Ovary (tissue), 3 donors: ENCODE results near the gene SLC22A12.

Source experiments
- CTCF ChIP-seq, 3 donors: fragments of 450-650 bp in 2 of 3; fragments of 200-600 bp in 1 of 3; IDR thresholded peaks; one replicate each; pipeline versions ENCODE4 v1.5.1 to v1.8.0; 2016 to 2022; ENCODE audit warnings: antibody characterized with exemption in 3 of 3, mild to moderate bottlenecking in 1 of 3
- POLR2A ChIP-seq: fragments of 450-650 bp; IDR thresholded peaks from one replicate; pipeline ENCODE4 v1.6.1; 2017; ENCODE audit warnings: antibody characterized with exemption, mild to moderate bottlenecking, moderate library complexity
- donor health status: DM: no; HTN: no; CAD: no.

DNA sequence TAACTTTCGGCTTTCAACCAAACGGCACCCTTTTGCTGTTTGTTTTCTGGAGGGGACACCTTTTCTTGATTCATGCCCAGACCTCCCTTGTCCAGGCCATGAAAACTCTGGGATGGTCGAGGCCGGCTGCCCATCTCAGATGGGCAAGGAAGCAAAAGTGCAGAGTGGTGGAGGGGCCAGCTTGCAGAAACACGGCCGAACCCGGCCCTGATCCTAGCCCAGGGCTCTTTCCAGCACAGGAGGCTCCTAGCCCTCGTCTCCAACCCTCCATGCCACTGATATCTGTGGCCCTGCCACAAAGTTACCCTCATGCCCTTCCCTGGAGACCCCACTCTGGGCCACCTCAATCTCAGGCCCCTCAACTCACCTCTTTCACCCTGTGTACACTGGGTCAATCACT is 18.9 kb upstream of the SLC22A12 start:
- TF ChIP-seq CTCF (IDR thresholded peaks at IDR 0.05) = no peak
- no peak for TF ChIP-seq POLR2A
